ENCODE data around the gene NTNG1. TPM values are rescaled to one million over a fixed set of nuclear protein-coding genes. Genes with fewer than 3 reads are reported as not detected.

Gene NTNG1
- total RNA-seq, 2 experiments from 2014 or later: not detected

GRCh38 chr1:107529511-107530149 lies 388.8 kb downstream of the NTNG1 start:
- Histone ChIP-seq H3K27ac (ENCODE audit: low read depth in 1 of 2, low read length in 2 of 2) (no peak overlapping the region), H3K4me1 (ENCODE audit: insufficient read depth, low read length) (no peaks in the 10 kb centered on the region), H3K36me3 (ENCODE audit: insufficient read depth, low read length) (no peaks in the 10 kb centered on the region), H3K9me3 (ENCODE audit: control insufficient read depth in 1 of 2, insufficient read depth in 1 of 2, low read length in 2 of 2) (no peaks in the 10 kb centered on the region), H3K4me3 (ENCODE audit: low read length) (no peak overlapping the region), H3K27me3 (ENCODE audit: control insufficient read depth in 1 of 2, insufficient read depth in 2 of 2, low read length in 2 of 2) (peaks cover 0 to 3% of the 10 kb centered on the region in 2 experiments)
- intact Hi-C loops (cut with DNase I, micrococcal nuclease): no loop called here
- ChIA-PET POLR2A (no interaction called here), CTCF (no interaction called here)
- Mint-ChIP-seq H3K36me3 (ENCODE audit: low read depth) (no peaks in the 10 kb centered on the region), H3K4me1 (ENCODE audit: low read depth) (no peaks in the 10 kb centered on the region), H3K9me3 (no peaks in the 10 kb centered on the region), H3K4me3 (no peak overlapping the region), H3K27ac (no peak overlapping the region), H3K27me3 (peaks cover 11% of the 10 kb centered on the region)
- TF ChIP-seq CTCF (IDR thresholded peaks at IDR 0.05): peak; percentile 39
- ATAC-seq (ENCODE audit: poor library complexity): no peak
- peak in 2 of 14 experiments; percentile 17 to 20 for DNase-seq

GRCh38 chr1:107530543-107530942 lies 389.7 kb downstream of the NTNG1 start:
- Mint-ChIP-seq H3K36me3 (ENCODE audit: low read depth) (no peaks in the 10 kb centered on the region), H3K4me3 (no peak overlapping the region), H3K27ac (no peak overlapping the region), H3K4me1 (ENCODE audit: low read depth) (no peaks in the 10 kb centered on the region), H3K27me3 (peaks cover 11% of the 10 kb centered on the region), H3K9me3 (no peaks in the 10 kb centered on the region)
- CTCF ChIA-PET: no interaction called here
- H3K27me3 ChIP-seq (ENCODE audit: control insufficient read depth in 1 of 2, insufficient read depth in 2 of 2, low read length in 2 of 2): peaks cover 0 to 3% of the 10 kb centered on the region in 2 experiments
- H3K36me3 ChIP-seq (ENCODE audit: insufficient read depth, low read length): no peaks in the 10 kb centered on the region
- ATAC-seq (ENCODE audit: poor library complexity): no peak
- H3K27ac ChIP-seq (ENCODE audit: low read depth in 1 of 2, low read length in 2 of 2): no peak overlapping the region
- POLR2A ChIA-PET: no interaction called here
- intact Hi-C loops (cut with DNase I, micrococcal nuclease): no loop called here
- no peaks in the 10 kb centered on the region for H3K9me3 ChIP-seq (ENCODE audit: control insufficient read depth in 1 of 2, insufficient read depth in 1 of 2, low read length in 2 of 2)
- DNase-seq: no peak
- no peak overlapping the region for H3K4me3 ChIP-seq (ENCODE audit: low read length)
- no peak for TF ChIP-seq CTCF (IDR thresholded peaks at IDR 0.05)
- no peaks in the 10 kb centered on the region for H3K4me1 ChIP-seq (ENCODE audit: insufficient read depth, low read length)

GRCh38 chr1:107531065-107531908 lies 390.4 kb downstream of the NTNG1 start:
- Histone ChIP-seq H3K27me3 (ENCODE audit: control insufficient read depth in 1 of 2, insufficient read depth in 2 of 2, low read length in 2 of 2) (peaks cover 0 to 3% of the 10 kb centered on the region in 2 experiments), H3K4me1 (ENCODE audit: insufficient read depth, low read length) (no peaks in the 10 kb centered on the region), H3K27ac (ENCODE audit: low read depth in 1 of 2, low read length in 2 of 2) (no peak overlapping the region), H3K36me3 (ENCODE audit: insufficient read depth, low read length) (no peaks in the 10 kb centered on the region), H3K4me3 (ENCODE audit: low read length) (no peak overlapping the region), H3K9me3 (ENCODE audit: control insufficient read depth in 1 of 2, insufficient read depth in 1 of 2, low read length in 2 of 2) (no peaks in the 10 kb centered on the region)
- no peak for TF ChIP-seq CTCF (IDR thresholded peaks at IDR 0.05)
- no peaks in the 10 kb centered on the region for H3K36me3 Mint-ChIP-seq (ENCODE audit: low read depth)
- DNase-seq: no peak
- POLR2A ChIA-PET: no interaction called here
- H3K27ac Mint-ChIP-seq: no peak overlapping the region
- CTCF ChIA-PET: no interaction called here
- intact Hi-C loops (cut with DNase I, micrococcal nuclease): no loop called here
- peaks cover 11% of the 10 kb centered on the region for H3K27me3 Mint-ChIP-seq
- H3K4me1 Mint-ChIP-seq (ENCODE audit: low read depth): no peaks in the 10 kb centered on the region
- ATAC-seq (ENCODE audit: poor library complexity): no peak
- no peak overlapping the region for H3K4me3 Mint-ChIP-seq
- H3K9me3 Mint-ChIP-seq: no peaks in the 10 kb centered on the region

Data from CD4-positive, alpha-beta T cell (primary cell).